ENCODE data around the gene TEC. TPM values are rescaled to one million over a fixed set of nuclear protein-coding genes. Genes with fewer than 3 reads are reported as not detected.
"Not testable (repeated sequence)": the region's sequence is repeated elsewhere in the genome, so short reads cannot be mapped to it uniquely, and the experiment has no call there.

TEC gene
- total RNA-seq, 2 experiments from 2014 or later: 3.6 to 4.2 TPM

DNA sequence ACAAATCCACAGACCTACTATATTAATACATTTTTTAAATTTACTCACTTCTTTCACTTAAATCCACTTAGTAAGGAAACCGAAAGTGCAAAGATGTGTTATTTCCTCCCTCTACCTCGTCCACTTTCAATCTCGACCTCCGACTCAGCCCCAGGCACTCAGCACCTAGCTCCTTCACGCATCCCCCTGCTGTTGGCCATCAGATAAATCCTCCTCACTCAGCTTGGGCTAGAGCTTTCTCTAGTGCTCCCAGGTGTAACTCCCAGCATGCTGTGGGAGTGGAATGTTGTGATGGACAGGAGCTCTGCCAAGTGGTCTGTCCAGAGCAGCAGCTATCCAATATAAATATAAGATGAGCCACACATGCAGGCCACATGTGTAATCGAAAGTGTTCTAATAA, 26.7 kb upstream of the TEC start:
- POLR2A ChIA-PET: interaction anchor here (1.2 kb wide), 1 partner anchor 46 kb away, joined by 3 read pairs; no protein-coding TSS in a partner anchor
- intact Hi-C loops (cut with micrococcal nuclease): no loop called here
- Mint-ChIP-seq H3K27me3 (peaks cover 2% of the 10 kb centered on the region), H3K4me3 (no peak overlapping the region), H3K9me3 (no peaks in the 10 kb centered on the region), H3K4me1 (ENCODE audit: low read depth) (peaks cover 11% of the 10 kb centered on the region), H3K27ac (no peak overlapping the region), H3K36me3 (ENCODE audit: low read depth) (no peaks in the 10 kb centered on the region)
- CTCF ChIA-PET: interaction anchor here (0.6 to 1.3 kb wide), 3 partner anchors 26 to 169 kb away, joined by 3 to 4 read pairs (median 3); no protein-coding TSS in a partner anchor
- ATAC-seq (peak; percentile 56), DNase-seq (peak; percentile 27)
- TF ChIP-seq, protein P1, sequence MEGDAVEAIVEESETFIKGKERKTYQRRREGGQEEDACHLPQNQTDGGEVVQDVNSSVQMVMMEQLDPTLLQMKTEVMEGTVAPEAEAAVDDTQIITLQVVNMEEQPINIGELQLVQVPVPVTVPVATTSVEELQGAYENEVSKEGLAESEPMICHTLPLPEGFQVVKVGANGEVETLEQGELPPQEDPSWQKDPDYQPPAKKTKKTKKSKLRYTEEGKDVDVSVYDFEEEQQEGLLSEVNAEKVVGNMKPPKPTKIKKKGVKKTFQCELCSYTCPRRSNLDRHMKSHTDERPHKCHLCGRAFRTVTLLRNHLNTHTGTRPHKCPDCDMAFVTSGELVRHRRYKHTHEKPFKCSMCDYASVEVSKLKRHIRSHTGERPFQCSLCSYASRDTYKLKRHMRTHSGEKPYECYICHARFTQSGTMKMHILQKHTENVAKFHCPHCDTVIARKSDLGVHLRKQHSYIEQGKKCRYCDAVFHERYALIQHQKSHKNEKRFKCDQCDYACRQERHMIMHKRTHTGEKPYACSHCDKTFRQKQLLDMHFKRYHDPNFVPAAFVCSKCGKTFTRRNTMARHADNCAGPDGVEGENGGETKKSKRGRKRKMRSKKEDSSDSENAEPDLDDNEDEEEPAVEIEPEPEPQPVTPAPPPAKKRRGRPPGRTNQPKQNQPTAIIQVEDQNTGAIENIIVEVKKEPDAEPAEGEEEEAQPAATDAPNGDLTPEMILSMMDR (IDR thresholded peaks at IDR 0.05): no peak

DNA sequence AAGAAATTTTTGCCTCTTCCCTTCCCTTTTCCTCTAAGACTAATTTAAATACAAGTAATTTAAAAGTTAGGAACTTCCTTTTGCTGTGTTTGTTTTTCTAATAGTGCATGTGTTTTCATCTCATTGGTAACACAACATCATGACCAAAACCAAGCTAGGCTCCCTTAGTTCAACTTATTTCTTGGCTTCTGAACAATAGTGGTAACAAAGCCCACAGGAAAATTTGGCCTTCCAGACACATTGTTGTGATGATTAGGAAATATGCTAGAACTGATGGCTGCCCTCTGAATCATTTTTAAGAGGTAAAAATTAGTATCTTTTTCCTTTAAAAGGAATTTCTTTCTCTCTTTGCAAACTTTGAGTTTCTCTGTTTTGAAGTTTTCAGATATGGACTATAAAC, 25.5 kb upstream of the TEC start:
- DNase-seq (no peak), ATAC-seq (no peak)
- TF ChIP-seq, protein P1 (IDR thresholded peaks at IDR 0.05): no peak
- Mint-ChIP-seq H3K36me3 (ENCODE audit: low read depth) (no peaks in the 10 kb centered on the region), H3K27me3 (peaks cover 2% of the 10 kb centered on the region), H3K4me1 (ENCODE audit: low read depth) (peaks cover 11% of the 10 kb centered on the region), H3K9me3 (no peaks in the 10 kb centered on the region), H3K4me3 (no peak overlapping the region), H3K27ac (no peak overlapping the region)
- CTCF ChIA-PET: interaction anchor here (0.9 to 1.4 kb wide), 3 partner anchors 20 to 167 kb away, joined by 3 to 4 read pairs (median 3); no protein-coding TSS in a partner anchor
- POLR2A ChIA-PET: no interaction called here
- intact Hi-C loops (cut with micrococcal nuclease): no loop called here

- H3K27ac Mint-ChIP-seq: not testable (repeated sequence)
Observed at GRCh38 chr4:48292218-48292790, 22.7 kb upstream of the TEC start.

DNA sequence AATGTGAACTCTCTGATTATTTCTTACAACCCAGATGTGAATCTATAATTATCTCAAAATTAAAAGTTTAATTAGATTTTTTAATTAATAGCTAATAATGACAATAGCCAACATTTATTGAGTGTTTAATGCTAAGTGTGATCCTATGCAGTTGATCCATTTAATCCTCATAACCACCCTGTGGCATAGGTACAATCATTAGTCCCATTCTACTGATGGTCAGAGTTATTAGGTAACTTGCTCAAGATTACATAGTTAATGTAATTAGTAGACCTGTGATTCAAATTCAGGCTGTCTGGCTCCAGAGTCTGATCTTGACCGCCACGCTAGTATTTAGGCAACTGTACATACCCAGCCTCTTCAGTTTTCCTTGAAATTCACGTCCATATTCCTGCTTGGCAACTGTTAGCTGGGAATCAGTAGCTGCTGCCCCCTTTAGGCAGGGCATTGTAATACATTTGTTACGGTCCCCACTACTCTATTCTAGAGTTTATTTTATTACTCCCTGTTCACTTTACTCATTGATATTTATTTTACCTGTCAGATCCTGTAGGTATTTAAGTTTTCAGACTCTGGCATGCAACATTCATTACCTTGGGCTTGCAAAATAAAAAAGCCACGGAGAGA, 20.6 kb upstream of the TEC start:
- peak; percentile 56 for ATAC-seq
- peaks cover 6% of the 10 kb centered on the region for H3K9me3 Mint-ChIP-seq
- H3K36me3 Mint-ChIP-seq (ENCODE audit: low read depth): no peaks in the 10 kb centered on the region
- CTCF ChIA-PET: interaction anchor here (0.6 to 2.1 kb wide), 7 partner anchors 14 to 152 kb away, joined by 3 to 4 read pairs (median 4); no protein-coding TSS in a partner anchor
- H3K4me3 Mint-ChIP-seq: no peak overlapping the region
- TF ChIP-seq, protein P1 (IDR thresholded peaks at IDR 0.05): peak; percentile 85
- intact Hi-C loops (cut with micrococcal nuclease): no loop called here
- no peak overlapping the region for H3K27ac Mint-ChIP-seq
- no peaks in the 10 kb centered on the region for H3K27me3 Mint-ChIP-seq
- peak; percentile 26 for DNase-seq
- POLR2A ChIA-PET: no interaction called here
- H3K4me1 Mint-ChIP-seq (ENCODE audit: low read depth): no peaks in the 10 kb centered on the region

More at GRCh38 chr4:48292218-48292790, 22.7 kb upstream of the TEC start:
- H3K9me3 Mint-ChIP-seq; H3K36me3 Mint-ChIP-seq (ENCODE audit: low read depth); DNase-seq; H3K4me3 Mint-ChIP-seq; H3K27me3 Mint-ChIP-seq; POLR2A ChIA-PET; ATAC-seq; intact Hi-C loops (cut with micrococcal nuclease): not testable (repeated sequence)
- H3K4me1 Mint-ChIP-seq (ENCODE audit: low read depth): peaks cover 11% of the 10 kb centered on the region
- CTCF ChIA-PET: interaction anchor here (1.0 kb wide), 1 partner anchor 17 kb away, joined by 4 read pairs; no protein-coding TSS in a partner anchor

DNA sequence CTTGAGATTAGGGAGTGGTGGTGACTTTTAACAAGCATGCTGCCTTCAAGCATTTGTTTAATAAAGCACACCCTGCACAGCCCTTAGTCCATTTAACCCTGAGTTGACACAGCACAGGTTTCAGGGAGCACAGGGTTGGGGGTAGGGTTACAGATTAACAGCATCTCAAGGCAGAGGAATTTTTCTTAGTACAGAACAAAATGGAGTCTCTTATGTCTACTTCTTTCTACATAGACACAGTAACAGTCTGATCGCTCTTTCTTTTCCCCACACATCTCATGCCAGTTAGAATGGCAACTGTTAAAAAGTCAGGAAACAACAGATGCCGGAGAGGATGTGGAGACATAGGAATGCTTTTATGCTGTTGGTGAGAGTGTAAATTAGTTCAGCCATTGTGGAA, 16.4 kb upstream of the TEC start:
- intact Hi-C loops (cut with micrococcal nuclease); H3K4me3 Mint-ChIP-seq; ATAC-seq; H3K27ac Mint-ChIP-seq; H3K4me1 Mint-ChIP-seq (ENCODE audit: low read depth); POLR2A ChIA-PET; DNase-seq: not testable (repeated sequence)
- H3K9me3 Mint-ChIP-seq: peaks cover 32% of the 10 kb centered on the region
- peaks cover 11% of the 10 kb centered on the region for H3K27me3 Mint-ChIP-seq
- H3K36me3 Mint-ChIP-seq (ENCODE audit: low read depth): peaks cover 10% of the 10 kb centered on the region
- CTCF ChIA-PET: interaction anchor here (1.7 kb wide), 1 partner anchor 11 kb away, joined by 4 read pairs; no protein-coding TSS in a partner anchor

GRCh38 chr4:48285640-48286039, 16.0 kb upstream of the TEC start:
- CTCF ChIA-PET: interaction anchor here (1.7 kb wide), 1 partner anchor 10 kb away, joined by 4 read pairs; no protein-coding TSS in a partner anchor

More at GRCh38 chr4:48285640-48286039, 16.0 kb upstream of the TEC start:
- POLR2A ChIA-PET; ATAC-seq; intact Hi-C loops (cut with micrococcal nuclease); H3K4me1 Mint-ChIP-seq (ENCODE audit: low read depth); DNase-seq; H3K27ac Mint-ChIP-seq; H3K4me3 Mint-ChIP-seq: not testable (repeated sequence)
- peaks cover 32% of the 10 kb centered on the region for H3K9me3 Mint-ChIP-seq
- H3K27me3 Mint-ChIP-seq: peaks cover 13% of the 10 kb centered on the region
- peaks cover 11% of the 10 kb centered on the region for H3K36me3 Mint-ChIP-seq (ENCODE audit: low read depth)
